NCI-H345 treated with DMSO at 0.1 percent for 48 hours (cell line): Measurements from ENCODE around the gene CD40.

Experiments used
- DNase-seq: peaks from one replicate; lab custom pipeline; 2025; ENCODE audit not compliant: unreplicated experiment; lab: John Stamatoyannopoulos, UW

CD40 gene

DNA sequence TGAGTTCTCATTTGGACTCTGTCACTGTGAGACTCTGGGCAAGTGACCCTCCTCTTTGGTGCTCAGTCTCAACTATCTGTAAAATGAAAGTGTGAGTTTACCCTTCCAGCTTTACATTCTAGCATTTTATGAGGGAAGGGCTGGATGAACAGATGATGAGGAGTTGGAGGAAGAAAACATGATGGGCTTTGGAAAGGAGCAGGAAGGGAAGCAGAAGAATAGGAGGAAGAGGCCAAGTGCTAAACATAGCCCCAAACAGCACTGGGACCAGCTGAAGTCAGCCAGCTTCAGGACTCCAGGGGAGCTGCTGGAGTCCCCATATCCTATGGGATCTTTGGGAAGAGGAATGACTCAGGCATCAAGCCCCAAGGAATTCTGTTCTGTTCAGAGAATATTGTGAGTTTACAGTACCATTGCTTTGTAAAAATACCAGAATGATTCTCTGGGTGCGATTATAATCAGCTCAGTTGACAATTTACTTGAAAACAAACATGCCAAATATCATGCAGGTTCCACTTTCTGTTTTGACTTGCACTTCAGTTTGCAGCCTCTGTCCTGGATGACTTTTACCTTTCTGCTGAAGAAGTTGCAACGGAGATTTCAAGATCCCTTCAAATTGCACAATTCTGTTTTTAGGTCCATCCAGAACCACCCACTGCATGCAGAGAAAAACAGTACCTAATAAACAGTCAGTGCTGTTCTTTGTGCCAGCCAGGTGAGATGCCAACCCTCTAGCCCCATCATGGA, 3.2 kb downstream of the CD40 start:
- no peak for DNase-seq

DNA sequence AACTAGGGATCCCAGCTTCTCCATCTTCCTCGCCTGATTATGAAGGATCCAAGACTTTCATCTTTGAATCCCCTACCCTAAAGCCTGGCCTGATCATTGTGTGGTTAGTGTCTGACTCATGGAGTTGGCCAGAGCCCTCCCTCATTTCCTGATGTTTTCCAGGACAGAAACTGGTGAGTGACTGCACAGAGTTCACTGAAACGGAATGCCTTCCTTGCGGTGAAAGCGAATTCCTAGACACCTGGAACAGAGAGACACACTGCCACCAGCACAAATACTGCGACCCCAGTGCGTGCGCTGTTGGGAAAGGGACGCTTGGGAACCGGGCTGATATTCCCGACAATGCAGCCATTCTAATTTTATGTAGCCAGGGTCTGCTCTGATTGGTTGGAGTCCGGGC, 4.0 kb downstream of the CD40 start:
- no peak for DNase-seq

DNA sequence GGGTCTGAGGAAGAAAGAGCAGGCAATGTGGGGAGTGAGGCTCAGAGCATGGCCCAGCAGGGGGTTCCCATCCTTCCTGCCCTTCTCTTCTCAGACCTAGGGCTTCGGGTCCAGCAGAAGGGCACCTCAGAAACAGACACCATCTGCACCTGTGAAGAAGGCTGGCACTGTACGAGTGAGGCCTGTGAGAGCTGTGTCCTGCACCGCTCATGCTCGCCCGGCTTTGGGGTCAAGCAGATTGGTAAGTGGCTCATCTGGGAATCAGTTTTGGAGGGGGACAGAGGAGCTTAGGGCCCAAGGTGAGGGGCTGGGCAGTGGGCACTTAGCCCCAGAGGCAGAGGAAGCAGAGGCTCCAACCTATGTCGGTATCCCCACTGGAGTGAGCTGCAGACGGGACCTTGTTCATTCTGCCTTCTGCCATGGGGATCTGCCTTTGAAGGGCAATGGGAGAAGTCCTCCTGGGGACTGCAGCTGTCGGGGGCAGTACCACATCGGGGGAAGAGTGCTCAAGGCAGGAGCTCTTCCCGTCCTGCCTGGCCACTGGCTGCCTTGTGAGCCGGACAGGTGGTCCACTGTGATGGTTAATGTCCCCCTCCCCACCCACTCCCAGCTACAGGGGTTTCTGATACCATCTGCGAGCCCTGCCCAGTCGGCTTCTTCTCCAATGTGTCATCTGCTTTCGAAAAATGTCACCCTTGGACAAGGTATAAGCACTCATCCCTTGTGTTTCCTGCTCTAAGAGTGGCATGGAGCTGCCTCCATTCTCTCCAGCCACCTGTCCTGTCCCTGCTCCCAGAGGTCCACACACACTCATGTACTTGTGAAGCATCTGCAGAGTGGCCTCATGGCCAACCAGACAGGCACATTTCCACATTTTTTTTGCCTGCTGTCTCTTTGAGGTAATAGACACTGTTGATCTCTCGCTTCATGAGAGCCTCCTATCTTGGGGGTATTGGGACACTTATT, 4.7 kb downstream of the CD40 start:
- DNase-seq: no peak

DNA sequence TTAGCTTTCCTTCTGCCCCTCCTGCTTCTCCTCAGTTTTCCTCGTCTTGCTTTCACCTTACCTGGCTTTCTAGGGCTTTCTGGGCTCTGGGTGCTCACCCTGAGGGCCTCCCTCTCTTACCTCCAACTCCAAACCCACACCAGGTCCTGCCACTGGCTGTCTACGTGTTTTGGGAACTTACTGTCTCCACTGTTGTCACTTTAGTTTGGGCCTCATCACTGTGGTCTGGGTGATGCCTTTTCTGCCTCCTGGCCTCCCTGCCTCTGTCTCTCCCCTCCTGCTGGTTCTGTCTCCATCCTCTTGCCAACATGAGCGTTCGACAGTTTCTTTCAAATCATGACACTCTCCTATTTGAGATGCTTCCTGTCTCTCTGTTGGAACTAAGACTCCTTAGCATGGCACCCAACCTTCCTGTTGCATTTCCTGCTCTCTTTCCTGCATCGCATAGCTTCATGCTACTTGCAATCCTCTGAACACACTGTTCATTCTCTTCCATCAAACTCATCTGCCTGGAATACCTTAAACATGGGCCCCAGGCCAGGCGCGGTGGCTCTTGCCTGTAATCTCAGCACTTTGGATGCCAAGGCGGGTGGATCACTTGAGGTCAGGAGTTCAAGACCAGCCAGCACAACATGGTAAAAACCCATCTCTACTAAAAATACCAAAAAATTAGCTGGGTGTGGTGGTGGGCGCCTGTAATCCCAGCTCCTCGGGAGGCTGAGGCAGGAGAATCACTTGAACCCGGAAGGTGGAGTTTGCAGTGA, 5.5 kb downstream of the CD40 start:
- DNase-seq: no peak

DNA sequence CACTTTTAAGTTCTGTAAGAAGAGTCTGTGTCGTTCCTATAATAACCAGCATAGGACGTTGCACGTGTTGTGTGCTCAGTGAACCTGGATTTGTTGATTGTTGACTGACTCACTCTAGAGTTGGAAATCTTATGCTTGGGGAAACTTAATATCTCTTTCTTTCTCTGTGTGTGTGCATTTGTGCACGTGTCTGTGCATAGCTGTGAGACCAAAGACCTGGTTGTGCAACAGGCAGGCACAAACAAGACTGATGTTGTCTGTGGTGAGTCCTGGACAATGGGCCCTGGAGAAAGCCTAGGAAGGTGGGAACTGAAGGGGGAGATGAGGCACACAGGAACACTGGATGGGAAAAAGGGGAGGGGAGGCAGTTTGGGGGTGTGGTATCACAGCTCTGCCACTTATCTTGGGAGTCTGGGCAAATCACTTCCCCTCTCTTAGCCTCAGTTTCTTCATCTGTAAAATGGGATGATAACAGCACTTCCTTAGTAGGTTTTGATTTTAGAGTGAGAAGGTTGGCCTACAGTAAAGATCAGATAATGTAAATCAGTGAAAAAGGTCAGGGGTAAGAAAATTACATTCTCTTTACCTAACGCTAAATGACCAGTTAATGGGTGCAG, 8.4 kb downstream of the CD40 start:
- DNase-seq: no peak

DNA sequence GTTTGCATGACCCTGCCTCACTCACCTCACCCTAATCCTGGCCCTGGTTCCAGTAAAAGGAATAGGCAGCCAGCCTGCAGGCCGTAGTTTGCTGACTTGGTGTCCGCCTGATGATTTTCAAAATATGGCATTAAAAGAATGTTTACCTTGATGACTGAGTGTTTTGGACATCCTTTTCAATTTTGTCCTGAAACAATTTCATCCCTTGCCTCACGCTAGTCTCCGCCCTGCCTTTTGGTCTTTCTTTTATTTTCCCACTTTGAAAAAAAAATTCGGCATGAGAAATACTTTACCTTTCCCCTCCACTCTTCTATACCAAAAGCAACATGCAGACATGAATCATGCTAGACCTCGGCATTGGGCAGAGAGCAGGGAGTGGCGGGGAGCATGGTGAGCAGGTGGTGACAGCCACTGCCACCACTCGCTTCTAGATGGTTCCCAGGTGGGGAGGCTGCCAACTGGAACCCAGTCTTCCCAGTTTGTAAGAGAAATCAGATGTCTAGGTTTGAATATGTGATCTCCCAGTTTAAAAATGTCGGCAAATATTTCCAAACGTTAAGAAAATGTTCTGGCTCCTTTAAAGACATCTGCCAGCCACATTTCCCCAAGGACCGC, 9.4 kb downstream of the CD40 start:
- no peak for DNase-seq

- DNase-seq: peak; percentile 46
These were observed 10.4 kb downstream of the CD40 start for GRCh38 chr20:46128310-46129151.

DNA sequence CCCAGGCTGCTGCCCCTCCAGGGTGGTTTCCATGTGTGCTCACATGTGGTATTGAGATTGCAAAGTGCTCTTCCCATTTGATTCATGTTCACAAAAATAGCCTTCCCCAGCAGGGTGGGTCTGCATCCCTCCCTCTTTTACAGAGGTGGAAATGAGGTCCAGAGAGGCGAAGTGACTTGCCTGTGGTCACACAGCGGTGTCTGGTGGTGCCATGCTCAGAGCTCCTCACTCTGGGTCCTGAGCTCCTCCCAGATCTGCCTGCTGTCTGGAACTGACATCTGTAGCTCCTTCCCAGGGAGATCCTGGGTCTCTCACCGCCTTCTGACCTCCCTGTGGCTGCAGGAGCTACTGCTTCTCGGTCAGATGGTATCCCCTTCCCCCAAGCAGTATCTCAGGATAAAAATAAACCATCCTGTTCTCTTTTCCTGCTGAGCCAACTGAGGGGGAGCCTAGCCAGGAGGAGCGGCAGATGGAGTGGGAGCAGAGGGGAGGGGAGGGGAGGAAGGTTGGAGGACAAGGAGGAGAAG, 11.9 kb downstream of the CD40 start:
- DNase-seq: peak; percentile 86

DNA sequence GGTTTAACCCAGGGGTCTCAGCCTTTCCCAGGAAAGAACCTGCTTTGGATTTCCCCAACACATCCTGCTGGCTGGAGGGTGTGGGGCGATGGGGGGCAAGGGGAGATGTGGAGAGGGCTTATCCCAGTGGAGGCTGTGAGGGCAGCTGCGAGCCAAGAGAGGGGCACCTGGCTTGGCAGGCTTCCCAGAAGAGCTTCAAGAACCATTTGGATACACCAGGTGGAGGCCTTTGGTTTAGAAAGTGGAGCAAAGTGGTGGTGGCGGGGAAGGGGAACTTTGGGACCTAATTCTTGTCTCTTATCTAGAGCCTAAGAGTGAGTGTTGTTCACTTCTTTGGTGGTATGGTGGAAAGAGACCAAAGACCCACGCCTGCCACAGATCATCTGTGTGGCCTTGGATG, 12.4 kb downstream of the CD40 start:
- peak; percentile 91 for DNase-seq

DNA sequence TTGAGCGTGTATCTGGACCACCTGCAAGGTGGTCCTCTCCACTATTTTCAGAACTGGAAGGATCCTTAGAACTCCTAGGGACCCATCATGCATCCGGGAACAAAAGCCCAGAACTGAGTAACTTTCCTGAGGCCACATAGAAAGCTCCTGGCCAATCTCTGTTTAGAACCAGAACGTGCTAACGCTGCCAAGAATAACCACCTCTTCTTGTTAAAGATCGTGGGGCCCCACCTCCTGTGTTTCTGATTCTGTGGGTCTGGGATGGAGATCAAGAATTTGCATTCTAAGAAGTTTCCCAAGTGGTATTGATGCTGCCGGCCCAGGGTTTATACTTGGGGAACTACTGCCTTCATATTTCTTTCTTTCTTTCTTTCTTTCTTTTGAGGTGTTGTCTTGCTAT, 13.3 kb downstream of the CD40 start:
- DNase-seq: no peak

GRCh38 chr20:46132705-46133120, 14.6 kb downstream of the CD40 start:
- DNase-seq: peak; percentile 69

DNA sequence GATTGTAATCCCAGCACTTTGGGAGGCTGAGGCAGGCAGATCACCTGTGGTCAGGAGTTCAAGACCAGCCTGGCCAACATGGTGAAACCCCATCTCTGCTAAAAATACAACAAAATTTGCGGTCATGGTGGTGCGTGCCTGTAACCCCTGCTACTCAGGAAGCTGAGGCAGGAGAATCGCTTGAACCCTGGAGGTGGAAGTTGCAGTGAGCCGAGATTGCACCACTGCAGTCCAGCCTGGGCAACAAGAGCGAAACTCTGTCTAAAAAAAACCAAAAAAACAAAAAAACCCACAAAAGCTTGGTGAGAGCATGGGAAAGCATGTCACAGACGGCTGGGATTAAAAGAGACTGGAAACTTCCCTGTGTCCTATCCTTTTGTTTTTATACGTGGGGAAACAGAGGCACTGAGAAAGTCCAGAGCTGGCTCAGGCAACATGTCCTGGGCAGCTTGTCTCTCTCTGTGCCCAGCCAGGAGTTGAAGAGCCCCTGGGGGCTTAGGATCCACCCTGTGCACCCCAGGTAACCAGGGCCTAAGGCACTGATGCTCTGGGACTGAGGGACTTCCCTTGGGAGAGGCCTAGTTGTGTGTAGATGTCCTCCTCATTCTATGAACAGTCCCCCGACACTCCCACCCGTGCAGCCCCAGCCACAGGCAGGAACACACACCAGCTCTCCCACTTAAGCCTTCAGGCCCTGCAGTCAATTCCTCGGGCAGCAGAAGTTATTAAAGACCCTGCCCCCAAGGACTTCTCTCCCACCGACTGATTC, 16.0 kb downstream of the CD40 start:
- DNase-seq: no peak

DNA sequence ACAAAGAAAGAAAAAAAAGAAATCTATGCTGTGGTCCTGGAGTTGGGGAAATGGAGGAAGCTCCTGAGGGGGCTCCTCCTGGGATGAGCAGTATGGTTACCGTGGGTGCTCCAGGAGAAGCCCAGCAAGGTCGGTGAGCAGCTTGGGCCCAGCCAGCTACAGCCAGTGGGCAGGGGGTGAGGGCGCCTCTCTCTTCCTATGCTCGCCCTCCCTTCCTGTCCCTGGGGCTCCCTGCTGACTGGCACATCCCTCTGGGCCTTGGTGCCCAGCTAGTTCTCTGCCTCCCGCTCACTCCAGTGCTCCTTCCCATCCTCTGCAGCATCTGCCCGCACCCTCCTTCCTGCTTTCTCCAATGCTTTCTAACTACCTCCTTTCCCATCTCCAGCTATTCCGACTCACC, 16.6 kb downstream of the CD40 start:
- no peak for DNase-seq

DNA sequence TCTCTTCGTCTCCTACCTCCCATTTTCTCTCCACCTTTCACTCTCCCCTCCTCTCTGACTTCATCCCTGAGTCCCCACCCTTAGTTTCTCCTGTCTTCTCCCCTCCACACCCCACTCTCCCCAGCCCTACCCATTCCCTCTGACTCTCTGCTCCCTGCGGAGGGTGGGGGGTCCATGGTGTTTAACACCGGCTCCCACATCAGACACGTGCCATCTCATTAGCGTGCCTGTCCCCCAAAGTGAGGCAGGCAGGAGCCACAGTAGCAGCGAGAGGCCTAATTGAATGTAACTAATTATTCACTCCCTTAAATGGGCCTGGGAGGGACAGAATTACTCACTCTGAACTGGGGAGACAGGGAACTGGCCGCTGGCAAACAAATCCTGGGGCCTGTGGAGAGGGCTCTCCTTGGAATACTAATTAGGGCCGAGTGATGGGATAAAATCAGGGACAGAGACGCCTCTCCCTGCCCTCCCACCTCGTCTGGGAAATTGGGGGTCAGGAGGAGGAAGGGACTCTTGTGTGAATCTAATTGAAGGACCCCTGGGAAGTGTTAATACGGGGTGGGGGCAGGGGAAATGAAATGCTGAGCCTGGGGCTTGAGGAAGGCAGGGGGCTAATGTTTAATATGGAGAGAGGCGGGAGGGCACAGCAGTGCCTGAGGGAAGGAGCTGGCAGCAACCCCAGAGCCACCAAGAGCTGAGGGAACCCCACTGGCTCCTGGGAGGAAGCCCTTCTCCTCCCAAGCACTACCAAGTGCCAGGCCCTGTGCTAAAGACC, 17.9 kb downstream of the CD40 start:
- DNase-seq: peak; percentile 19

GRCh38 chr20:46137816-46138215, 19.7 kb downstream of the CD40 start:
- DNase-seq: peak; percentile 43

GRCh38 chr20:46139266-46139889, 21.3 kb downstream of the CD40 start:
- DNase-seq: no peak

- peak; percentile 98 for DNase-seq
These were observed 21.9 kb downstream of the CD40 start for GRCh38 chr20:46139908-46140482.
